HG02885 (cell line): ENCODE measurements around the gene PANK4.

Experiments
- ATAC-seq: cut with Tn5 transposase; IDR thresholded peaks from one replicate; pipeline ENCODE4 v1.9.1; 2021; ENCODE audit warnings: mild to moderate bottlenecking; ENCODE audit not compliant: unreplicated experiment, poor library complexity

Gene PANK4

DNA sequence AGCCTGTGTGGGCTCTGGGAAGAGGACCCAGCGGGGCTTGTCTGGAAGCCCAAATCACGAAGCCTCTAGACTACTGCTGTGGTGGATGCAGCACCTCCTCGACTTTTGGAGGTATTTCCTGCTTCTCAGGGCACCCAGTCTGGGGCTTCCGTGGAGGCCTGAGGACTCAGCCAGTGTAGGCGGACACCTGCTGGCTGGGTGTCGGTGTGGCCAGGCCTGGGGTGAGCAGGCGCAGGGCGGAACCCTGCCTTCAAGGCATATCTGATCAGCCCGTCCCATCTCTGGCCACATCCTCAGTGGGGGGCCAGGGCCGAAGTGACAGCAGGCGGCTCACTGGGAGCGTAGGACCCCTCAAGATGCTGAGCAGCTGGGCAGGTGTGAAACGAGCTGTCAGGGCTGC is 43.4 kb downstream of the PANK4 start:
- no peak for ATAC-seq

DNA sequence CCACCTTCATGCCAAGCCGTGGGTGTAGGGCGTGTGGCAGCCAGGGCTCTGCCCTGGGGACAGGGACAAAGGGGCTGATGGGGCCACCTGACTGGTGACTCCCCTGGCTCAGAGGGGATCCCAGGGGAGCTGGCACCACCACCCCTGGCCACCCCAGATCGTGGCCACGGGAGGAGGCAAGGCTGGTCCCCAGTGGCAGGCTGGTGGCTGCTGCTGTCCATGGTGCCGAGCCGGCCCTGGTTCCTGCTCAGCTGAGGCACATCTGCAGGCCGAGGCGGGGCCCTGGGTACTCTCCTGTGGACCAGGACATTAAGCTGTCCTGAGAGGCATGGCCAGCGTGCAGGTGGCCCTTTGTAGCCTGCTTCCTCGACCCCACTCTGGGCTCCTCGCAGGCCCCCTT is 43.8 kb downstream of the PANK4 start:
- ATAC-seq: no peak

GRCh38 chr1:2481885-2482284 is 44.5 kb downstream of the PANK4 start:
- ATAC-seq: no peak

DNA sequence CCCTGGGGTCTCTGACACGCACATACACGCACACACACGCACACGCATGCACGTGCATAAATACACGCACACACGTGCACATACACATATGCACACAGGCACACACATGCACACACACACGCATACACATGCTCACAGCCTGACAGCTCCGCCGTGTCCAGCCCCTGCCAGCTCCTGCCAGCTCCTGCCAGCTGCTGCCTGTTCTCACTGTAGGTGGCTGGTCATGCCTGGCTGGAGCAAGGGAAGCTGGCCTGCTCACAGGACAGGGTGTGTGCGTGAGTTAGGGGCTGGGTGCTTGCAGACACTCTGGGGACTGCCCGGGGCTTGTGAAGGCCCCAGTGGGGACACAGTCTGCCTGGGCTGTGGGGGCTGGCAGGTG is 45.4 kb downstream of the PANK4 start:
- ATAC-seq: no peak

GRCh38 chr1:2480236-2480985 is 46.0 kb downstream of the PANK4 start:
- ATAC-seq: no peak

DNA sequence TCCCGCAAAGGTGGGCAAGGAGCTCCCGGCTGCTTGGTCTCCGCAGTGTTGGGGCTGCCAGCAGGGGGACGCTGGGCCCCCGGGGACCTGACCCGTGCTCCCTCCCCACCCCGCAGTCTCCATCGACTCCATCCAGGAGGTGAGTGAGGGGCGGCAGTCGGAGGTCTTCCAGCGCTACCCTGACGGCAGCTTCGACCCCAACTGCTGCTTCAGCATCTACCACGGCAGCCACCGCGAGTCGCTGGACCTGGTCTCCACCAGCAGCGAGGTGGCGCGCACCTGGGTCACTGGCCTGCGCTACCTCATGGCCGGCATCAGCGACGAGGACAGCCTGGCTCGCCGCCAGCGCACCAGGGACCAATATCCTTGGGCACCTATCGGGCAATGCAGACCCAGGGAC is 46.8 kb downstream of the PANK4 start:
- ATAC-seq: no peak

GRCh38 chr1:2479186-2479585 is 47.2 kb downstream of the PANK4 start:
- ATAC-seq: no peak

DNA sequence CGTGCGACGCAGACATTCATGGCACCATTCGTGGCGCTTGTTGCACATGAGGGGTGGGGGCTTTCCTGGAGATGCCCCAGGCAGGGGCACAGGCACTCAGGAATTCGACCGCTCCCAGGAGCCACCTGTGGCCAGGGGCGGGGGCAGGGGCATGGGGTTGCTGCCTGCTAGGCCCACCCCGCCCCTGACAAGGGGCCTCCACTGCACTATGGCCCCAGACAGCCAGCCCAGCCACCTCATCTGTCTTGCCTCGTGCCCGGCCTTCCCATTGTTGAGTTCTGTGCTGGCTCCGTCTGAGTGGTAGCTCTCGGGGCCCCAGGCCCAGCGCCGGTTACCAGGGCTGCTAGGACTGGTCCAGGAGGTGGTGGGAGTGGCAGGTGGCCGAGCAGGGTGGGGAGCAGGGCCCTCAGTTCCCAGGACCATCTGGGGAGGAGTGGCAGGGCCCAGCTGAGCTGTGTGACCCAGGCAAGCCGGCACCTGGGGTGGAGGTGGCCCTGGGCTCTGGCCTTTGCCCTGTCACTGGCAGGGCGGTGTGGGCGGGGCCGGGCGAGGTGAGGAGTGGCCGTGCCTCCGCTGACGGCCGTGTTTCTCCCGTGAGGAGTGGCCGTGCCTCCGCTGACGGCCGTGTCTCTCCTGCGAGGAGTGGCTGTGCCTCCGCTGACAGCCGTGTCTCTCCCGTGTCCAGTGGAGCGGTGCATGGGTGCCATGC is 48.5 kb downstream of the PANK4 start:
- no peak for ATAC-seq

DNA sequence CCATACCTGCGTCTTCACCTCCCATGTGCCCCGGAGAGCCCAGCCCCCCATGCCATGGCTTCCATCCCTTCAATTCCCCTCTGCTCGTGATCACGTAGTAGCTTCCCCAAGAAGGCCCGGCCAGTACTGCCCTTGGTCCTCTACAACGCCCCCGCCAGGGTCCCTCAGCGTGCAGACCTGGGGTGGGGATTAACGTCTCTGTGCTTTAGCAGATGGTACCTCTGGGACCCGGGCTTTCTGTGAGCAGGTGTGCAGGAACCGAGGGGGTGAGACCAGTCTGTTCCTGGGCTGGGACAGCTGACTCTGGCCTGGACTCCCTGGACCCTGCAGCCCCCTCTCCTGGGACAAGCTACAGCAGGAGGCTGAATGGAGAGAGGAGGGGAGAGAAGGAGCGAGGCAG is 49.1 kb downstream of the PANK4 start:
- ATAC-seq: no peak

GRCh38 chr1:2476061-2476999 is 50.1 kb downstream of the PANK4 start, which contains the start of gene PLCH2:
Gene PLCH2, plus strand, starts transcription at chr1:2476289. Its CDS starts 300 bp downstream, at chr1:2476589.
- no peak for ATAC-seq

DNA sequence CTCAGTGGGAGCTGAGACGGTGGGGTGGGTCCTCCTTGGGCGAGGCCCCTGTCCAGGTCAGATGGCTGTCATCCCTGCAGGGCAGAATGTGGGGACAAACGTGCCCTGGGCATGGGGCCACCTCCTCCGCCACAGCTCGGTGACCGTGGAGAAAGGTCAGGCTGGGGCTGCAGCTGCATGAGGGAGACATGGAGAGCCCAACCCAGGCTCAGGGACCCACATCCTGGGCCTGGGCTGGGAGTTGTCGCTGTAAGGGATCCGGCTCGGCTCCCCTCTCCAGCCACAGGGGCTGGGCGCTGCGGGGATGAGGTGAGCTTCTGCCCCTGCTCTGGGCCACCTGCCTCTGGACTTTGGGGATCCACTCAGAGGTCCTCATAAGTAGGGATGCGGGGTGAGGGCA is 50.8 kb downstream of the PANK4 start:
- ATAC-seq: no peak

- no peak for ATAC-seq
These were observed 51.4 kb downstream of the PANK4 start for GRCh38 chr1:2474933-2475371.

- no peak for ATAC-seq
These were observed 52.1 kb downstream of the PANK4 start for GRCh38 chr1:2474104-2474844.

GRCh38 chr1:2473198-2473597 is 53.2 kb downstream of the PANK4 start:
- ATAC-seq: no peak

DNA sequence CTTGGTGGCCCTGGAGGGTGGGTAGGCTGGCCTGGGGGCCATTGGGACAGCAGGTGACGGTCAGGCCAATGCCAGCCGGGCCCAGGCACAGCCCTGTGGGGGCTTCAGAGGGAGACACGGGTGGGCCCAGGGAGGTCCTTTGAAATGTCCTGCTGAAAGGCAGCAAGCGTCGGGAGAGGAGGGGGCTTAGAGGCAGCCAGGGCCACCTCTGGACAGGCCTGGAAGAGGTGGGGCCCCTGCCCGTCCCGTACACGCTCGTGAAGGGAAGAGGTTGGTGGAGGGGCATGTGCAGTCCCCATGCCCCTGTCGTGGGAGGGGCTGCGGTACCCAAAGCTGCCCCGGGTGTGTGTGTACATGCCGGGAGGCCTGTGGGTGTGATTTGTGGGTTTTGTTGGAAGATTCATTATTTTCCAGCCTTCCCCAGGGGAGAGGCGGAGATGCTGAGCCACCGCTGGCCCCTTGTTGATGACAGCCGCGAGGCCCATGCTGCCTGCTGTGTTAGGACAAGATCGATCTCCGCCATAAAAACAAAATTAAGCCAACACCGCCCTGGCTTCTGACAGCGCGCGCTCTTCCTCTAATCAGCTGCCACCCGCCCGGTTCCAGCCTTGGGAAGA is 53.7 kb downstream of the PANK4 start:
- ATAC-seq: no peak

- no peak for ATAC-seq
These were observed 54.3 kb downstream of the PANK4 start for GRCh38 chr1:2472109-2472508.

DNA sequence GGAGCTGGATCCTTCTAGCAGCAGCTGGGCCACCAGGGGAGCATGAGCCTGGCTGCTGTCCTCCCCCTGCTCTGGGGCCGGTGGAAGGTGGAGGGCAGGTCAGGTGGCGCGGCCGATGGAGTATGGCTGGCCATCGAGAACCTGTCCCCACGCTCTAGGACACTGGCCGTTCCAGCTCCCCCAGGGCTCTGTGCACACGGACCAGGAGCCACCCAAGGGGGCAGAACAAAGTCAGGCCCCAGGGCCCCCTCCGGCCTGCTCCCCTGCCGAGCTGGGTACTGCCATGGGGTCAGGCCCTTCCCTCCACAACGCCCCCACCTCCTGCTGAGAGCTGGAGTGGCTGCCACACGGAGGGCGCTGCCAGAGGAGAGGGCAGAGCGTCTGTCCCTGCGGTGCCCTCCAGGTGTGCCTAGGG is 54.8 kb downstream of the PANK4 start:
- ATAC-seq: no peak

DNA sequence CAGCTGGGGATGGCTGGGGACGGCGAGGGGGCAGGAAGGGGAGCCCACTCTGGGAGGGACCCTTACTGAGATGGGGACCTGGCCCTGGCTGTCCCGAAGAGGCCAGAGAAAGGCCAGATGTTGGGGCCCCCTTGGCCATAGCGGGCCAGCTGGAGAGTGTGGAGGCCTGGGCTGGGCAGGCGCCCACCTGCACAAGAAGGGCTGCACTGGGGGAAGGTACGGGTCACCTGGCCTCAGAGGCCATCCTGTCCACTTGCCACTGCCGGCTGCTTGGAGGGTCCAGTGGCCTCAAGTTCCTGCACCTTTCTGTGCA is 55.3 kb downstream of the PANK4 start:
- no peak for ATAC-seq

DNA sequence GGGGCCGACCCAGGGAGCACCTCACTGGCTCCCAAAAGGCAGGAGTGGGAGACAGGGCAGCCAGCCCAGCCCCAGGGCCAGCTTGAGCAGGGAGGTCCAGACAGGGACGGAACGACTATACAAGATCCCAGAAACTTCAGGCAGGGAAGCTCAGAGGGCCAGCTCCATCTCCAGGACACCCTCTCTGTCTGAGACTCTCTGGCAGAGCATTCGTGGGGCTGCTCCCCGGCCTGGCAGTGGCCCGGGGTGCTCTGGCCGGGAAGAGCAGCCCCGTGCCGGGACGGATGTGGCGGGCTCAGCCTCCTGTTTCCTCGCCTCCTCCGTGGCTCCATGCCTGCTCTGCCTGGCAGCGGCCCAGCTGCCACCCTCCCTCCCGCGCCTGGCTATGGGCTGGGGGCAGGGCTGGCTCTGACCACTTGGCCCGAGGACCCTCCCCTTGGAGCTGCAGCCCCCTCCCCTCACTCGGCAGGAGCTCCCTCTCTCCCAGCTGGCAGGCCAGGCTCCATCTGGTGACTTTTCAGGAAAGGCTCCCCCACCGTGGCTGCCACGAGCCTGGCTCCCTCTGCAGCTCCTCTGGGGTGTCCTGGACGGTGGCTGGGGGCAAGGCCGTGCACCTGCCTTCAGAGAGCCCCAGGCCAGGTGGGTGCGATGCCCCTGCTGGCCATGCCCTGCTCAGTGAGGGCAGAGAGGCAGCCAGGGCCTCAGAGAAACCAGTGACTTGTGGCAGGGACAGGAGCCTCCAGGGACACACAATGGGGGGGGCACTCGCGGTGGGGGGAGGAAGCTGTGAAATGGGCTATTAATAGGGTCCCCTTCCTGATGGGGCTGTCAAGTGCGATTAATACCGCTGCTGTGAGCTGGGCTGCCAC is 55.9 kb downstream of the PANK4 start:
- ATAC-seq: no peak
